Activated CD4-positive, alpha-beta T cell treated with anti-CD3 and anti-CD28 coated beads, Interleukin-2, Interleukin-4, amounts not matched to agents 100 ng/mL and 50 ng/mL, durations not matched to agents 16 hours and 8 hours (primary cell): ENCODE data around the gene OPCML.

Experiments
- DNase-seq: peaks from one replicate; pipeline ENCODE4 v3.0.0-alpha.2; 2020; ENCODE audit warnings: low spot score

Gene OPCML

DNA sequence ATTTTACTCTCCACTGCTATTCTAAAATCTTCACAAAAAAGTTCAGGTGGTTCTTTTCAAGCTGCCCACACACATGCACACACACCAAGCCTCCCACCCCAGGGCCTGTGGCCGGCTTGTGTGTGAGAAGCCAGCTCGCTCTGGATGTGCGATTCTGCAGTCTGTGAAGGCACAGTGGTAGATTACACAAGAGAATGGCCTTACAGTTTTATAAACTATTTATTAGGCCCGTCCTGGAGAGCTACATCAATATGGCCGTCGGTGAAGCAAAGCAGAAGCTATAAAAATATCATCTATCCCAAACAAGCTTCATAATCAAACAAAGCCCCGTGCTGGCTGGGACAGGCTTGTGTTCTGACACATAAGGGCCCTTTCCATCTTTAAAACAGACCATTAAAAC is 240.5 kb downstream of the OPCML start:
- no peak for DNase-seq

GRCh38 chr11:133285359-133285758 is 246.9 kb downstream of the OPCML start:
- no peak for DNase-seq

- DNase-seq: no peak
These were observed 248.1 kb downstream of the OPCML start for GRCh38 chr11:133284156-133284555.

DNA sequence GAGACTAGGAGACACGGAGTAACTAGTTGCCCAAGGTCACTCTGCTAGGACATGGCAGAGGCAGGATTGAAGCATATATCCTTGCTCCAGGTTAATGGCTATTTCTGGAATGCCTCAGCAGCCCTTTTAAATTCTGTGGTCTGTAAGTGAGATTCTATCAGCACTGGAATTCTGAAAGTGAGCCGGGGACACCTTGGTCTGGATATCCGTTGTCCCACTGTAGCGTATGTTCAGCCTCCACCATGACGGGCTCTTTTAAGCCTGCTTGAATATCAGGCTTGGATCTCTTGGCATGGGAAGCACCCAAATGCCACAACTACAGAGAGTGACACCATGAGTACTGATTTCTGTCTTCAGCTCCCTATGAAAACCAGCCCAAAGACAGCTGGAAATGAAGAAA is 254.4 kb downstream of the OPCML start:
- no peak for DNase-seq

GRCh38 chr11:133271871-133272776 is 260.2 kb downstream of the OPCML start:
- no peak for DNase-seq

- DNase-seq: no peak
These were observed 261.1 kb downstream of the OPCML start for GRCh38 chr11:133271206-133271605.

DNA sequence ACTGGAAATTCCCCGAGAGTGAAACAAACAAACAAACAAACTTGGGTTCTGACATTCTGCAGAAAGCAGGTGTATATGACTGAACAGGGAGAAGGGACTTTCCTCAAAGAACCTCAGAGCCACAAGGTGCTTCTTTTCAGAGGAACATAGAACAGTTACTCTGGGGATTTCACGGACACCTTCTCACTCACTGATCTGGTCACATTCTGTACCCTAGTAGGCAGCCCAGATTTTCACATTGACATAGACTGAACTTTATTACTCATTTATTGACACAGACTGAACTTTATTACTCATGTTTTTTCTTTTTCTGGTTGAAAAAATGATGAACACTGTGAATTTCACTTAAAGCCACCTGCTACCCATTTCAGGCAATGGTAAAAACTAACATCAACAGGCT is 263.0 kb downstream of the OPCML start:
- DNase-seq: peak; percentile 68

GRCh38 chr11:133266986-133267385 is 265.3 kb downstream of the OPCML start:
- DNase-seq: no peak

DNA sequence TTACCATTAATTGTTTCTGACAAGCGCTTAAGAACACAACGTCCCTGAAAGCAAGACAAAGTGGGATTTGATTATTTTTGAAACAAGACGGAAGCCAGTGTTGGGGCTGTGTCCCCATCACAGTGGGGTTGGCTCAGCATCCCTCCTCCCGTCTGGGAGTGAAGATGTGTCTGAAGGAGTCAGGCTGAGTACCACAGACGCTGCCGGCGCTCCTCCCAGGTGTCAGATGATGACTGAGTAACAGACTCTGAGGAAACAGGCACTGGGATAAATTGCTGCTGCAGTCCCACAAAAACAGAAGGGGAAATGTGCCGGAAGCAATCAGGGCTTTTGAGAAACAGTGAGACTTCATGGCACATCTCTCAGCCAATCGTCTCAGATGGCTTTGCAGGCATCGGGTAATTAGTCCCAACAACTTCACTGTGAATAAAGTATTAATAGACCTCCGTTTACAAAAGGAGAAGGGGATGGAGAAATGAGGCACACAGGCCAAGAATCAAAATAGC is 266.7 kb downstream of the OPCML start:
- DNase-seq: no peak

DNA sequence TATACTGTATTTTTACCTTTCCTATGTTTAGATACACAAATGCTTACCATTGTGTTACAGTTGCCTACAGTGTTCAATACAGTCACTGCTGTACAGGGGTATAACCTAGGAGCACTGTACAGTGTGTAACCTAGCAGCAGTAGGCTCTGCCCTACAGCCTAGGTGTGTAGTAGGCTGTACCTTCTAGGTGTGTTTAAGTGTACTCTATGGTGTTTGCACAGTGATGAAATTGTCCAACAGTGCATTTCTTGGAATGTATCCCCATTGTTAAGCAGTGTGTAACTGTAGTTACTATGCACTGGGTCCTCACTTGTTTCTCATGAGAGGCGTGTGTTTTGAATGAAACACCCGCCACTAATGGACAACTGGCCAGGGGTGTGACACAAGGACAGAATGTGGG is 269.0 kb downstream of the OPCML start:
- DNase-seq: no peak

- DNase-seq: no peak
These were observed 273.6 kb downstream of the OPCML start for GRCh38 chr11:133258751-133259150.

DNA sequence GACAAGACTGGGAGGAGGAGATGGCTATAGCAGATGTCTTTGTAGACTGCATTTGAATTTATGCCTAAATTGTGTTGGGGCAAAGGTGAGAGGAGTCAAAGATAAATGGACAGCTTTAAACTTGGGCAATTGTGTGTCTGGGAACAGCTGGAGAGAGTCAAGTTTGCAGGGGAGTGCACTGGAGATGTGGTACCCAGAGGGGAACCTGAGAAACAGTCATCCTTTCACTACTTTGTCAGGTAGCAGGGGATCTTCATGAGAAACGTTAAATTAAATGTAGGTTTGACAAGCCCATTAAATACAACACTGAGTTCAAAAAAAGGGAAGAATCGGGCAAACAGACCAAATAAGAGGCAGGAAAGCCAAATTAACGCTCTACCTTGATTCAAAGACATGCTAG is 277.7 kb downstream of the OPCML start:
- no peak for DNase-seq

- no peak for DNase-seq
These were observed 278.7 kb downstream of the OPCML start for GRCh38 chr11:133253570-133253969.

DNA sequence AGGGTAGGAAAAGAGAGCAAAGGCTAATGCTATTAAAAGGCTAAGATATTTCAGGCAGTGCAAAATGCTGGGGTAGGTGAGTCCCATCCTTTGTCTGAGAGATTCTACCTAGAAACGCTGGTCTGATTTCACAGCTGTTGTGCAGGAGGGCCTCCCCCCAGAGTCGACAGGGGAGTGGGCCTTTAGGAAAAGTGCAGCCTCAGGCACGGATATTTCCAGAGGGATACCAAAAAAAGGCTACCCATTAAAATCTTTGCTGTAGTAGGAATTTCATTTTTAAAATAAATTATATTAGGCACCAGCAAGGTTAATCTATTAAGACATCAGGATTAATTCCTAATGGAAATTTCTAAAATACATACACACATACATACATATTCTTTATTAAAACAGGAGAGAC is 280.5 kb downstream of the OPCML start:
- DNase-seq: no peak

DNA sequence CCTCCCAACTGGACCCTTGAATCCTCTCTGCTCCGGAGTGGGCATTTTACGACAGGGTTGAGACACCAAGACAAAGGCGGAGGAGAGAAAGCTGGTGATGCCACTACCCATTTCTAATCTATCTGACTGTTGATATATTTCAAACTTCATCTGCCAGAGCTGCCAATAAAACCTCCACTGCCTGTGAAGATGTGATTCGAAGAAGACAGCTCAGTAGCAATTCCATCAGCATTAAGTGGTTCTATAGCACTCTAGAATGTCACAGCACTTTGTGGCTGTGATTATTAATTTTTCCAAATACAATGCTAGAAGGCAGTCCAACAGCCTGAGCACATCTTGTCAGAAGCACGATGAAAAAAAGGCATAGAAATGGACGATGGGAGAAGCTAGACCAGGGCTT is 282.8 kb downstream of the OPCML start:
- no peak for DNase-seq

GRCh38 chr11:133249065-133249464 is 283.2 kb downstream of the OPCML start:
- no peak for DNase-seq

DNA sequence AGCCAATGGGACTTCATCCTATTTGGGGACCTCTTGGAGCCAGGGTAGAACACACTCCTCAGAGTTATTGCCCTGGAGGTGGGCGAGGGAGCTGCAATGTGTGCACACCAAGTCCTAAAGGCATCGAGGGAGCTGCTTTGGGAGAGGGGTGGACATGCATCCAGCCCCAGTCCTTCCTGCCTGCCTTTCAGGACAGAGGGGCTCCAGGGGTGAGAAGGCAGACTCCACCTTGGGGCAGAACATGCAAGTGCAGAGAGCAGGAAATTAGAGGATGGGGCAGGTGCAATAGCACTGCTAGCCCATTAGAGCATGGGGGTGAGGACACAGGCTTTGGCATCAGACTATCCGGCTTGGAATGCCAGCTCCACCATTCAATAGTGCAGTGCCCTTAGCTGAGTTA is 288.5 kb downstream of the OPCML start:
- no peak for DNase-seq

- no peak for DNase-seq
These were observed 291.2 kb downstream of the OPCML start for GRCh38 chr11:133240908-133241655.

DNA sequence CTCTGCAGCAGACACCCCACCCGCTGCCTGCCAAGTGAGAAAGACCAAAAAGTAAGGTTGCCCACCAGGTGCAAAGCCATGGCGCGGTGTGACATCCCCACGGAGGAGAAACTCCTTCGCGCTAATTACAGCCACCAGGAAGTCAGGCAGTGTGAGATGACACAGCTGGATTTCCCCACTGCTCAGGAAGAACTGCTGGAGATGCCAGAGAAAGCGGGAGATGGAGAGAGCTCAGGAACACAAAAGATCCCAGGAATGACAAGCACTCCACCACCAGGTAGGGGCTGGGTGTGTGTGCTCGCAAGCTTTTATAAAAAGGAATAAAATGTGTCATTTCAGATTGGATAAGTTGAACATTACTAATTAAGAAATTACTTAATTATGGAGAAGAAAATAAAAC is 292.7 kb downstream of the OPCML start:
- DNase-seq: no peak

GRCh38 chr11:133238495-133238894 is 293.8 kb downstream of the OPCML start:
- DNase-seq: no peak

DNA sequence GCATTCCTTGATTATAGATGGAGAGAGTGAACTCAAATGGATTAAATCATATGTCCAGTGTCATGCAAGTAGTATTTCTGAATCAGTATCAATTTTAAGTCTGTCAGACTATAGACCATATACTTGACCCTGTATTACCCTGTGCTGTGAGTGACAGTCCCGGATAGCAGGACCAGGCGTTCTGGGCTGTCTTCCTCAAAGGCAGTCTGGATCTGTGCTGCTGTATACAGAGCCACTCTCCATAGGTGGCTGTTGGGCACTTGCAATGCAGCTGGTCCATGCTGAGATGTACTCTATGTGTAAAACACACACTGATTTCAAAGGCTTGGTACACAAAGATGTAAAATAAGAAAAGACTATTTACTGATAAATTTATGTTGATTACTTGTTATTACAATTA is 294.3 kb downstream of the OPCML start:
- DNase-seq: no peak

DNA sequence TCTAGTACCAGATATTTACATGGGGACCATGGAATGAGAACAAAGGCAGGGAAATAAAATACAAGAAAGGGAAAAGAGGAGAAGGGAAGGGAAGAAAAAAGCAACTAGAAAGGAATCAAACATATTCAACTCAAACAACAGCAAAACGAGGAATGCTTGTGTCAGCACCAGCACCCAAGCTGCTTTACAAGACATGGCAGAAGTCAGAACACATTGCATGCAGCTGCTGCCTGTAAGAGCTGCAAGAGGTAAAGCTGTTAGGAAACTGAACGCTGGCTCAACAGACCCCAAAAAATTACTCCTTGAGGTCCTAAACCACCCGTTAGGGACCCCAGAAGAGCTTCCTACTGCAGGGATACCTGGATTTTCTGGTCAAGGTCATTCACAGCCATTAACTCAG is 296.9 kb downstream of the OPCML start:
- DNase-seq: no peak

DNA sequence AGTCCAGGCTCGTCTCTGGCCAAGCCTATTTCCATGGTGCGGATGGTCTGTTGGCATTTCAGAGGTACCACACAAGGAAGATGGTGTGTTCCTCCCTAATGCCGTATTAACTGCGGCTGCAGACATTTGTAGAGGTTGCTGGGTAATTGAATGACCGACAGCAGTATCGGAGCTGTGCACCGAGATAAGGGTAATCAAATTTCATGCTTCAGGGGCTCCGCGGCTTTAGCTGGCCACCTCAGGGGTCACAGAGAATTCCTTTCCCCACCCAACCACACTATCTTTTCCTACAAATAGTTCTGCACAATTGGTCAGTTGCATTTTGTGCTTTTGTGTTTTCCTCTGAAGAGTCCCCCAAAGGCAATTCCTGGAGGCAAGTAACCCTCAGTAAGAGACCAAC is 297.4 kb downstream of the OPCML start:
- no peak for DNase-seq
